ENCODE measurements around the gene FLVCR2. TPM values are rescaled to one million over a fixed set of nuclear protein-coding genes. Genes with fewer than 3 reads are reported as not detected.

FLVCR2 gene
- total RNA-seq, 1 experiment from 2014 or later, result 1.8 TPM

DNA sequence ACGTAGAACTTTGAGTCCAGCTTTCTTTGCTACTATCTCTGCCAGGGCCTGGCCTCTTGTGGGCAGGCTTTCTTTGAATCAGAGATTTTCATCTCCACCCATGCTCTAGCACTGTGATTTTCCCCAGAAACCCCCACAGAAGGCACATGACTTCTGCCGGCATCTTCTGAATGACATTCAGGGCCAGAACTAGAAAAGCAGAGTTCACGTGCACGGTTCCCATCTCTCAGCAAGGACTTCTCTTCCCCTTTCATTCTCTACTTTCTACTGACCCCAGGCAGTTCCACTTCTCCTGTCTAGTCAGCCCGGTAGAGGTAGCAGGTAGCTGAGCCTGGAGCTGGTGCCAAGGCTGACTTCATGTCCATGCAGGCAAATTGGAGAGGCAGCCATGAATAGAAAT lies 29.3 kb upstream of the FLVCR2 start:
- intact Hi-C loops (cut with micrococcal nuclease), result no loop called here
- peaks cover 5% of the 10 kb centered on the region for H3K4me1 ChIP-seq (ENCODE audit: insufficient read depth, low read length)
- H3K36me3 ChIP-seq (ENCODE audit: low read depth, low read length), result no peaks in the 10 kb centered on the region
- H3F3A ChIP-seq (ENCODE audit: low read length, unreplicated experiment), result no peaks in the 10 kb centered on the region
- ATAC-seq, result no peak
- no peaks in the 10 kb centered on the region for H3K27me3 ChIP-seq (ENCODE audit: low read length)
- no peaks in the 10 kb centered on the region for H3K9me2 ChIP-seq (replicated peaks; ENCODE audit: low read length)
- H3K4me2 ChIP-seq (ENCODE audit: low read length), result no peak overlapping the region
- H4K20me1 ChIP-seq (ENCODE audit: low read length), result no peaks in the 10 kb centered on the region
- no peak overlapping the region for H2AFZ ChIP-seq (ENCODE audit: low read length)
- no peak for DNase-seq
- H3K4me3 ChIP-seq (ENCODE audit: low read length), result no peak overlapping the region
- no peaks in the 10 kb centered on the region for H3K9me3 ChIP-seq (ENCODE audit: low read length)
- ChIA-PET CTCF (no interaction called here), POLR2A (ENCODE audit: unreplicated experiment) (no interaction called here)
- H3K9ac ChIP-seq (ENCODE audit: low read length), result no peak overlapping the region
- no peak overlapping the region for H3K27ac ChIP-seq (ENCODE audit: low read length)
- TF ChIP-seq, protein P1, sequence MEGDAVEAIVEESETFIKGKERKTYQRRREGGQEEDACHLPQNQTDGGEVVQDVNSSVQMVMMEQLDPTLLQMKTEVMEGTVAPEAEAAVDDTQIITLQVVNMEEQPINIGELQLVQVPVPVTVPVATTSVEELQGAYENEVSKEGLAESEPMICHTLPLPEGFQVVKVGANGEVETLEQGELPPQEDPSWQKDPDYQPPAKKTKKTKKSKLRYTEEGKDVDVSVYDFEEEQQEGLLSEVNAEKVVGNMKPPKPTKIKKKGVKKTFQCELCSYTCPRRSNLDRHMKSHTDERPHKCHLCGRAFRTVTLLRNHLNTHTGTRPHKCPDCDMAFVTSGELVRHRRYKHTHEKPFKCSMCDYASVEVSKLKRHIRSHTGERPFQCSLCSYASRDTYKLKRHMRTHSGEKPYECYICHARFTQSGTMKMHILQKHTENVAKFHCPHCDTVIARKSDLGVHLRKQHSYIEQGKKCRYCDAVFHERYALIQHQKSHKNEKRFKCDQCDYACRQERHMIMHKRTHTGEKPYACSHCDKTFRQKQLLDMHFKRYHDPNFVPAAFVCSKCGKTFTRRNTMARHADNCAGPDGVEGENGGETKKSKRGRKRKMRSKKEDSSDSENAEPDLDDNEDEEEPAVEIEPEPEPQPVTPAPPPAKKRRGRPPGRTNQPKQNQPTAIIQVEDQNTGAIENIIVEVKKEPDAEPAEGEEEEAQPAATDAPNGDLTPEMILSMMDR (conservative IDR thresholded peaks at IDR 0.05; ENCODE audit: low read depth, low read length), result no peak
- TF ChIP-seq EZH2 (IDR thresholded peaks at IDR 0.05; ENCODE audit: low read length, unreplicated experiment) (no peak), EZH2phosphoT487 (IDR thresholded peaks at IDR 0.05; ENCODE audit: borderline replicate concordance, low read length) (no peak)
- H3K79me2 ChIP-seq (ENCODE audit: low read length), result no peaks in the 10 kb centered on the region
- no TSS peak for BruUV-seq (replicated peaks)

DNA sequence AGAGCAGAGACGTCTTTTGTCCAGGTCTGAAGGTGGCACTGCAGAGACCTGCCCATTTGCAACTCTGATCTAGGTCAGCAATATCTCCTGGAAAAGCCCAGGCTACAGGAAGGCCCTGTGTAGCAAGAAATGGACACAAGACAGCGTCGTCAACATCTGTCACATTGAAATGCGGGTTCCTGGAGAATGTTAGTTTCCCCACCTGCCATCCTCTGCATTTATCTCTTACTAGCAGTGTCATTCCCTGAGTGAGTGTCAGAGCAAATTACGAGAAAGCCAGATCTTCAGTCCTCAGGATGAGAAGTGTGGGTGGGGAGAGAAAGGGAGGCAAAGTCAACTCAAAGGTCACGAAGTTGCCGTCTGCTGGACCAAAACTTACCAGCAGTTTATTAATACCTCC lies 27.4 kb upstream of the FLVCR2 start:
- Histone ChIP-seq H3K4me1 (ENCODE audit: insufficient read depth, low read length) (peaks cover 18% of the 10 kb centered on the region), H3K9me2 (replicated peaks; ENCODE audit: low read length) (no peaks in the 10 kb centered on the region), H3F3A (ENCODE audit: low read length, unreplicated experiment) (no peaks in the 10 kb centered on the region), H3K36me3 (ENCODE audit: low read depth, low read length) (no peaks in the 10 kb centered on the region), H3K9me3 (ENCODE audit: low read length) (no peaks in the 10 kb centered on the region), H3K27me3 (ENCODE audit: low read length) (no peaks in the 10 kb centered on the region), H3K4me2 (ENCODE audit: low read length) (no peak overlapping the region), H2AFZ (ENCODE audit: low read length) (no peak overlapping the region), H4K20me1 (ENCODE audit: low read length) (no peaks in the 10 kb centered on the region), H3K4me3 (ENCODE audit: low read length) (no peak overlapping the region), H3K27ac (ENCODE audit: low read length) (no peak overlapping the region), H3K79me2 (ENCODE audit: low read length) (no peaks in the 10 kb centered on the region), H3K9ac (ENCODE audit: low read length) (no peak overlapping the region)
- POLR2A ChIA-PET (ENCODE audit: unreplicated experiment), result no interaction called here
- intact Hi-C loops (cut with micrococcal nuclease), result no loop called here
- BruUV-seq (replicated peaks), result no TSS peak
- ATAC-seq (no peak), DNase-seq (no peak)
- TF ChIP-seq EZH2 (IDR thresholded peaks at IDR 0.05; ENCODE audit: low read length, unreplicated experiment) (no peak), EZH2phosphoT487 (IDR thresholded peaks at IDR 0.05; ENCODE audit: borderline replicate concordance, low read length) (no peak)
- TF ChIP-seq, protein P1 (conservative IDR thresholded peaks at IDR 0.05; ENCODE audit: low read depth, low read length), result no peak
- CTCF ChIA-PET, result interaction anchor here (0.5 kb wide), 1 partner anchor 152 kb away, joined by 3 read pairs; no protein-coding TSS in a partner anchor

DNA sequence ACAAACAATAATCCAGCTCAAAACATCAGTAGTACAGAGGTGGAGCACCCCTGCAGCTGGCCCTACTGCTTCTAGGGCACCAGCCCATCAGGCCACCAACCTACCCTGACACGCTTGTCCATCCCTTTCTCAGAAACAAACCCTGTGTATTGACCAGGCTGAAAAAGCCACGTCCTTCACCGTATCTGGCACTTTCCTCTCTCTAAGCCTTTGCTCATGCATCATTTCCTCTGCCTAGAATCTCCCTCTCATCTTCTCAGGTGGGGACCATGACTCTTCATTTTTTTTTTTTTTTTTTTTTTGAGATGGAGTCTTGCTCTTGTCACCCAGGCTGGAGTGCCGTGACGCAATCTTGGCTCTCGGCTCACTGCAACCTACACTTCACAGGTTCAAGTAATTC lies 25.3 kb upstream of the FLVCR2 start:
- Histone ChIP-seq H3K79me2 (ENCODE audit: low read length) (no peaks in the 10 kb centered on the region), H2AFZ (ENCODE audit: low read length) (no peak overlapping the region), H3K9ac (ENCODE audit: low read length) (no peak overlapping the region), H3K27ac (ENCODE audit: low read length) (no peak overlapping the region), H3K4me1 (ENCODE audit: insufficient read depth, low read length) (peaks cover 18% of the 10 kb centered on the region), H3K4me3 (ENCODE audit: low read length) (no peak overlapping the region), H3K9me2 (replicated peaks; ENCODE audit: low read length) (no peaks in the 10 kb centered on the region), H3K9me3 (ENCODE audit: low read length) (no peaks in the 10 kb centered on the region), H3K36me3 (ENCODE audit: low read depth, low read length) (no peaks in the 10 kb centered on the region), H3F3A (ENCODE audit: low read length, unreplicated experiment) (no peaks in the 10 kb centered on the region), H4K20me1 (ENCODE audit: low read length) (no peaks in the 10 kb centered on the region), H3K4me2 (ENCODE audit: low read length) (no peak overlapping the region), H3K27me3 (ENCODE audit: low read length) (no peaks in the 10 kb centered on the region)
- no TSS peak for BruUV-seq (replicated peaks)
- POLR2A ChIA-PET (ENCODE audit: unreplicated experiment), result no interaction called here
- TF ChIP-seq EZH2phosphoT487 (IDR thresholded peaks at IDR 0.05; ENCODE audit: borderline replicate concordance, low read length) (no peak), EZH2 (IDR thresholded peaks at IDR 0.05; ENCODE audit: low read length, unreplicated experiment) (no peak)
- TF ChIP-seq, protein P1 (conservative IDR thresholded peaks at IDR 0.05; ENCODE audit: low read depth, low read length), result no peak
- CTCF ChIA-PET, result no interaction called here
- no peak for DNase-seq
- no peak for ATAC-seq
- intact Hi-C loops (cut with micrococcal nuclease), result no loop called here

All from PC-3 (cell line).